ENCODE data around the gene MTMR4. TPM values are rescaled to one million over a fixed set of nuclear protein-coding genes. Genes with fewer than 3 reads are reported as not detected.

MTMR4 gene
- total and polyA plus RNA-seq, 2 experiments from 2014 or later: 29.9 to 30.4 TPM

DNA sequence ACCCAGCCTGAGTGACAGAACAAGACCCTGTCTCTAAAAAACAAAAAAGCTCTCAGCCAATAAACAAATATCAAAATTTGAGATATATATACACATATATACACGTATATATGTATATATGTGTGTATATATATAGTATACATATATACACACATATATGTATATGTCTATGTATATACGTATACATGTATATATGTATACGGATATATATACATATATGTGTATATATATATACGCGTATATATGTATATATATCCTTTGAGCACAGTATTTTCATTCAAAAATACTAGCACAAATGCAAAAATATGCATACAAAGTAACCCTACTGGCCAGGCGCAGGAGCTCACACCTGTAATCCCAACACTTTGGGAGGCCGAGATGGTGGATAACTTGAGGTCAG is 13.0 kb downstream of the MTMR4 start:
- Histone ChIP-seq H3K27ac (no peak overlapping the region), H3K36me3 (peaks cover 69% of the 10 kb centered on the region), H3K9me3 (ENCODE audit: low read depth) (no peaks in the 10 kb centered on the region), H3K4me1 (ENCODE audit: low read depth) (no peaks in the 10 kb centered on the region), H3K27me3 (no peaks in the 10 kb centered on the region), H3K4me3 (no peak overlapping the region)
- TF ChIP-seq, protein P1, sequence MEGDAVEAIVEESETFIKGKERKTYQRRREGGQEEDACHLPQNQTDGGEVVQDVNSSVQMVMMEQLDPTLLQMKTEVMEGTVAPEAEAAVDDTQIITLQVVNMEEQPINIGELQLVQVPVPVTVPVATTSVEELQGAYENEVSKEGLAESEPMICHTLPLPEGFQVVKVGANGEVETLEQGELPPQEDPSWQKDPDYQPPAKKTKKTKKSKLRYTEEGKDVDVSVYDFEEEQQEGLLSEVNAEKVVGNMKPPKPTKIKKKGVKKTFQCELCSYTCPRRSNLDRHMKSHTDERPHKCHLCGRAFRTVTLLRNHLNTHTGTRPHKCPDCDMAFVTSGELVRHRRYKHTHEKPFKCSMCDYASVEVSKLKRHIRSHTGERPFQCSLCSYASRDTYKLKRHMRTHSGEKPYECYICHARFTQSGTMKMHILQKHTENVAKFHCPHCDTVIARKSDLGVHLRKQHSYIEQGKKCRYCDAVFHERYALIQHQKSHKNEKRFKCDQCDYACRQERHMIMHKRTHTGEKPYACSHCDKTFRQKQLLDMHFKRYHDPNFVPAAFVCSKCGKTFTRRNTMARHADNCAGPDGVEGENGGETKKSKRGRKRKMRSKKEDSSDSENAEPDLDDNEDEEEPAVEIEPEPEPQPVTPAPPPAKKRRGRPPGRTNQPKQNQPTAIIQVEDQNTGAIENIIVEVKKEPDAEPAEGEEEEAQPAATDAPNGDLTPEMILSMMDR (IDR thresholded peaks at IDR 0.05; ENCODE audit: low read depth, low read length): no peak
- no peak for DNase-seq (ENCODE audit: low read depth in 1 of 2, low spot score in 1 of 2)

DNA sequence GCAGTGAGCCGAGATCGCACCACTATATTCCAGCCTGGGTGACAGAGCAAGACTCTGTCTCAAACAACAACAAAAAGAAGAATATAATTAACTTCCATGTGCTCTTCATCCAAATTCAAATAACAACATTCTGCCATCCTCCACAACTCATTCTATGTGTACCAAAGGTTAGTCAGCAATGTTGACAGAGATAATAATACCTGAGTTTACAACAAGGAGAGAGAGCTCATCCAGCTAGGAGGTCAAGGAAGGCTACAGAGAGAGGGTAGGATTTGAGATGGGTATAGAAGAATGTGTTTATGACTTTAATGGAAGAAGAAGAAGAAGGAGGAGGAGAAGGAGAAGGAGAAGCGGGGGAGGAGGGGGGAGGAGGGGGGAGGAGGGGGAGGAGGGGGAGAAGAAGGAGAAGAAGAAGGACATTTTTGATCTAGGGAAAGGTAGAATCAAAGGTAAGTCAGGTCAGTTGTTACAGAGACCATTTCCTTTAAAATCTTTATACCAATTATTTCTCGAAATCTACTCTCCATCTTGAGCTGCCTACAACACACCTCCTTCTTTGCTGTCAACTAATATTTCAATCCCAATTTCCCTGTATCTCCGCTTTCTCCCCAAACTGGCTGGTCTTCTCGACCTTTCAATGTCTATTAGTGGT is 16.1 kb downstream of the MTMR4 start:
- no peaks in the 10 kb centered on the region for H3K9me3 ChIP-seq (ENCODE audit: low read depth)
- DNase-seq (ENCODE audit: low read depth in 1 of 2, low spot score in 1 of 2): no peak
- no peaks in the 10 kb centered on the region for H3K27me3 ChIP-seq
- no peaks in the 10 kb centered on the region for H3K4me1 ChIP-seq (ENCODE audit: low read depth)
- H3K36me3 ChIP-seq: peaks cover 71% of the 10 kb centered on the region
- TF ChIP-seq, protein P1 (IDR thresholded peaks at IDR 0.05; ENCODE audit: low read depth, low read length): no peak
- H3K27ac ChIP-seq: no peak overlapping the region
- H3K4me3 ChIP-seq: no peak overlapping the region

DNA sequence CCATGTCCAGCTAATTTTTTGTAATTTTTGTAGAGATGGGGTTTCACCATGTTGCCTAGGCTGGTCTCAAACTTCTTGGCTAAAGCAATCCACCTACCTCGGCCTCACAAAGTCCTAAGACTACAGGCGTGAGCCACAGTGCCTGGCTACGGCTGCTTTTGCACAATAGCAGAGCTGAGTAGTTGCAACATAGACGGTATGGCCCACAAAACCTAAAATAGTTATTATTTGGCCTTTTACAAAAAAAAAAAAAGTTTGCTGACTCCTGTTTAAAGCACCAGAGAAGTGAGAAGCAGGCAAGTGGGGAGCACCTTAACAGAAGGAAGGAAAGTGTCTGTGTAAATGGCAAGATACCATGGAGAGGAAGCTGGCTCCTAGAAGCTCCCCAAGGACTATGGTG is 20.9 kb downstream of the MTMR4 start:
- no peaks in the 10 kb centered on the region for H3K9me3 ChIP-seq (ENCODE audit: low read depth)
- H3K27me3 ChIP-seq: no peaks in the 10 kb centered on the region
- TF ChIP-seq, protein P1 (IDR thresholded peaks at IDR 0.05; ENCODE audit: low read depth, low read length): no peak
- no peak overlapping the region for H3K27ac ChIP-seq
- no peak for DNase-seq (ENCODE audit: low read depth in 1 of 2, low spot score in 1 of 2)
- no peaks in the 10 kb centered on the region for H3K4me1 ChIP-seq (ENCODE audit: low read depth)
- H3K4me3 ChIP-seq: no peak overlapping the region
- peaks cover 64% of the 10 kb centered on the region for H3K36me3 ChIP-seq

DNA sequence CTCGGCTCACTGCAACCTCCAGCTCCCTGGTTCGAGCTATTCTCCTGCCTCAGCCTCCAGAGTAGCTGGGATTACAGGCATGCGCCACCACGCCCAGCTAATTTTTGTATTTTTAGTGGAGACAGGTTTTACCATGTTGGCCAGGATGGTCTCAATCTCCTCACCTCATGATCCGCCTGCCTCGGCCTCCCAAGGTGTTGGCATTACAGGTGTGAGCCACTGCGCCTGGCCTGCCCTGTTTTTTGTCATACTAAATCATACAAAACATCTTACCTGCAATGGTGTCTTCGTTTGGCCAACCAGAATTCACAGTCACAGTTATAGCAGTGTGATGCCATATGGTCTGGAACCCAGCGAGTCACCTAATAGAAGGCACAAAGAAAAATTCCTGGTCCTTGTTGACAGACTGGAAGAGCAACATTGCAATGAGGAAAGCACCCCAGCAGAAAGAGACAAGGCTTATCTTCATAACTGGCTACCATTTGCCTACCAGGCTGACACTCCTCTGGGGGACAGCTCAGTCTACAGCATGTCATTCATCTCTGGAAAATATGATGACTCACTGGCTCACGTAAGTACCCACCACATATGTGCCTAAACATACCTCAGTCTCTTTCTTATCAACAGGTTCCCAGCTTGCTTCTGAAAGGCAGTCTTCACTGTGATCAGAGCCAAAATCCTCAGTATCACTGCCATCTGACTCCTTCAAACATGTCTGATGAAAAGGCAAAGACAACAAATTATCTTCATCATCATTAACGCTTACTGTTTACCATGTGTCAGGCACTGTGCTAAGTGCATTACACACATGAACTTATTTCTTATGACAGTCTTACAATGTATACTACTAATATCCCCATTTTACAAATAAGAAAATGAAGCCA is 22.0 kb downstream of the MTMR4 start:
- no peak for DNase-seq (ENCODE audit: low read depth in 1 of 2, low spot score in 1 of 2)

DNA sequence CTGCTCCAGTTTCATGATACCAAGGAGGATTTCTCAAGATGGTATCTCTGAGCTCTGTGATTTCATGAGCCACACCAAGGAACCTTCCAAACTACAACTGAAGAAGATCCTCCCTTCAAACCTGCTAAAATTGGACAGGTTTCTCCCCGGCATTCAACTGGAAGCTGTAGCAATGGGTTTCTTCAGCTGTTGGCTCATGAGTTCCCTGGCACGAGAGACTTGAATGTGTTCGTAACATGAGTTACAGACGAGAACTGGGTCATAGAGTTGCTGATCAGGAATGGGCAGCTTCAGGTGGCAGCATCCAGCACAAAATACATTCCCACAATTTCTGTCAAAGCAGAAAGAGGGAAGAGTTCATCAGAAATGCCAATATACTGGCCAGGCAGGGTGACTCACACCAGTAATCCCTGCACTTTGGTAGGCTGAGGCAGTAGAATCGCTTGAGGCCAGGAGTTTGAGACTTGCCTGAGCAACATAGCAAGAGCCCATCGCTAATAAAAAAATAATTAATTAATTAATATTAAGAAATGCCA is 22.9 kb downstream of the MTMR4 start:
- Histone ChIP-seq H3K4me1 (ENCODE audit: low read depth) (no peaks in the 10 kb centered on the region), H3K27ac (no peak overlapping the region), H3K36me3 (peaks cover 52% of the 10 kb centered on the region), H3K27me3 (no peaks in the 10 kb centered on the region), H3K9me3 (ENCODE audit: low read depth) (no peaks in the 10 kb centered on the region), H3K4me3 (no peak overlapping the region)
- no peak for DNase-seq (ENCODE audit: low read depth in 1 of 2, low spot score in 1 of 2)
- TF ChIP-seq, protein P1 (IDR thresholded peaks at IDR 0.05; ENCODE audit: low read depth, low read length): no peak

More for the DNA sequence above, 22.0 kb downstream of the MTMR4 start:
- Histone ChIP-seq H3K9me3 (ENCODE audit: low read depth) (no peaks in the 10 kb centered on the region), H3K4me1 (ENCODE audit: low read depth) (no peaks in the 10 kb centered on the region), H3K4me3 (no peak overlapping the region), H3K36me3 (peaks cover 61% of the 10 kb centered on the region), H3K27me3 (no peaks in the 10 kb centered on the region), H3K27ac (no peak overlapping the region)
- TF ChIP-seq, protein P1 (IDR thresholded peaks at IDR 0.05; ENCODE audit: low read depth, low read length): no peak
